GM23248 (cell line): Measurements from ENCODE around the gene SYT6.

Experiments used
- EZH2 ChIP-seq: fragments of 200-600 bp; sonication (generic); IDR thresholded peaks from 2 replicates; pipeline ENCODE4 v1.6.1; 2018; ENCODE audit warnings: antibody characterized with exemption, mild to moderate bottlenecking; ENCODE audit not compliant: insufficient read depth, poor library complexity, severe bottlenecking
- EZH2phosphoT487 ChIP-seq: fragments of 200-600 bp; sonication (generic); IDR thresholded peaks from 2 replicates; pipeline ENCODE4 v1.6.1; 2018; ENCODE audit warnings: antibody characterized with exemption, moderate library complexity, mild to moderate bottlenecking, low read depth; ENCODE audit not compliant: insufficient read depth

GRCh38 chr1:114104949-114105348 is 48.7 kb downstream of the SYT6 start:
- no peak for TF ChIP-seq EZH2phosphoT487
- TF ChIP-seq EZH2: no peak
